Measurements from ENCODE around the gene DXO.
A peak's percentile ranks its signal among the peaks of the same experiment; 100 is the strongest.
"Not testable (repeated sequence)": the region's sequence is repeated elsewhere in the genome, so short reads cannot be mapped to it uniquely, and the experiment has no call there.

DXO gene

DNA sequence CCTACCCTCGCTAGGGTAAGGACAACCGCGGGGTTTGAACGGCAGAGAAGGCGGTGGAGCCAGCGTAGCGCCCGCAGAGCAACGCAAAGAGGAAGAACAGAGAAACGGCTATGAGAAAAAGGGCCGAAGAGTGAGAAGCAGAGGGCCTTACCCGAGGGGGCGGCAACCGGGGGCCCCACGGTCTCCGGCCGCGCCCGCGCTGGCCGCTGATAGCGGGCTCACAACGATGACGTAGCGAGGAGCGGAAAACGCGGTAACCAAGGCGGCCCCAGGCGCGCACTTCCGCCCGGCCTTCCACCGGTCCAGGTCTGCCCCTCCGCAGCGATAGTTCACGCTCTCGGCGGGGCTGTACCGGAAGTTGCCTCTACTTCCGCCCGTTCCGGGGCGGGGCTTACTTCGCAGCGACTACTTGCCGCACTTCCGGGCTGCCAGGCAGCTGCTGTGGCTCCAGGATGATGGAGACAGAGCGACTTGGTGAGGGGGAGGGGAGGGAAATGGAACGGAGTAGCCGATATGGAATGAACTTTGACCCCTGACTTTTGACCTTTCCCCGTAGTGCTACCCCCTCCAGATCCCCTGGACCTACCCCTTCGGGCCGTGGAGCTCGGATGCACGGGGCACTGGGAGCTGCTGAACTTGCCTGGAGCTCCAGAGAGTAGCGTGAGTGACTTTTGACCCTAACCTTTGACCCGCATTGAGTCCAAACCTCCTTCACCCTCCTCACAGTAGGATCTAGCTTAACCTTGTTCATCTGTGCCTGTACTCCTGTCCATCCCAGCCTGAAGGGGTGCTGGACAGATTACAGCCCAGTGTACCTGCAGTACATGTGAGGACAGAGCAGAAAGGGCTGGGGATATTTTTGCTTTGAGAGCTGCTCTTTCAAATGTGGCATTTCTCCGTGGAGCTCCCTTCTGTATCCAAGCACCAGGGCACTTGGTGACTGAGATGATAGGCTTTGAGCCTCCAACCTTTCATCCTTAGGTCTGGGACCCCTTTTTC is 12.9 kb downstream of the DXO start, which contains the start of the genes NELFE and SKIC2:
TSS of gene NELFE (minus strand) at position 231 of the 999 bp plus-strand sequence. CDS start 525 bp downstream, outside the sequence.
TSS of gene SKIC2 (plus strand) at position 435 of the 999 bp plus-strand sequence. CDS start at position 453, 18 bp downstream.
- peak; percentile 91 for DNase-seq

DNA sequence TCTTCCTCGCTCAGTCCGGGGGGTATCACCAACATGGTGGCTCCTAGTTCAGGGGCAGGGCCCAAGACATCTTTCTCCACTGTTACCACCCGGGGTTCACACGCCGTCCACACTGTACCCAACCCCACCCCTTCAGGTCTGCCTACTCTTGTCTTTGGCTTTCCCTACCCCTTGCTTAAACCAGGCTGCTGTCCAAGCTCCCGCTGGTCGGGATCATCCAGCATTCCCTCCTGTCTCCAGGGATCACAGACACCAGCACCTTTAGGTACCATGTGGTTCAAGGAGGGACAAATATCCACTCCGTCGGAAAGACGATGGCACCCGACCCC is 13.6 kb downstream of the DXO start:
- DNase-seq: no peak

DNA sequence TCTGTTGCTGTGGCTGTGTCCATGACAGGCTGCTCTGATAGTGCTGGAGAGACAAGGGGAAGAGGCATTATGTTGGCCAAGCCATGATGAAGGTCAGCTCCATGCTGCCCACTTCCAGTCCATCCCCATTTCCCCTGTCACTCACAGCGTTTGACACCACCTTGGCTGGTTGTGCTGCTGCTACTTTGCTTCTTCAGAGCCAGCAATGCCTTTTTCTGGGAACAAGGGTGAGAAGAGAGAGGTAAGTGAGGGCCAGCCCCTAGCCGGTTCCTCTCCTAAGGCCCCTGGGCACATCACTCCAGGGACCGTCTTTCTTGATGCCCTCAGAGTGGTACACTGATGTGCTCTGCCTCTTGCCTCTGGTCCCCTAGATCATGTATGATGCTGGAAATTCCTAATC is 15.1 kb downstream of the DXO start:
- DNase-seq: no peak

DNA sequence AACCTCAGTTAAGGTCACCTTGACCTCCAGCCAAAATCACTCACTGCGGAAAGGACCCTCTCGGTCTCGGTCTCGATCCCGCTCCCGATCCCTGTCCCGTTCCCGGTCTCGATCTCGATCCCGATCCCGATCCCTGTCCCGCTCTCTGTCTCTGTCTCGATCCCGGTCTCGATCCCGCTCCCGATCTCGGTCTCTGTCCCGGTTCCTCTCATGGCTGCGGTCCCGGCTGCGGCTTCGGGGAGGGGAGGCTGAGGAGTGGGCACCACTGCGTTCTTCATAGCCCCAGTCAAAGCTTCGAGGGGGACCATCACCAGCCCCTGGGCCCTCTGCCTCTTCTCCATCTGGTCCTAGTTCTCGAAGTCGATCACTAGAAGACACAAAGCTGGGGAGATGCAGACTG is 17.4 kb downstream of the DXO start:
- DNase-seq: no peak

DNA sequence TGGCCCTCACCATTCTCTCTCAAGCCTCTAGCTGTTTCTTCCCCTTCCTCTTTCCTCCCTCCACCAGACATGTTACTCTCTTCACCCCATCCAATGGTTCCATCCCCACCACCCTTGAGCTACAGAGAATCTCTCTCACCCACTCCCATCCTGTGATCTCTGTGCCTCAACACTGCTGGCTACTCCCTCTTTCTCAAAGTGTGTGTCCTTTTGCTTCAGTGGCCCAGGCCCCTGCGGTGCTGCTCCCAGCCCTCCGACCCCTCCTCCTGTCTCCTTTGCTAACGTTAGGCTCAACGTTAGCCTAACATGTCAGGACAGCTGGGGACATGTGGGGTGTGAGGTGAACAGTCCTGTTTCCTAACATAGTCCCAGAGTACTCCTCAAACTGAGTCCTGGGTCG is 19.0 kb downstream of the DXO start:
- DNase-seq: no peak

DNA sequence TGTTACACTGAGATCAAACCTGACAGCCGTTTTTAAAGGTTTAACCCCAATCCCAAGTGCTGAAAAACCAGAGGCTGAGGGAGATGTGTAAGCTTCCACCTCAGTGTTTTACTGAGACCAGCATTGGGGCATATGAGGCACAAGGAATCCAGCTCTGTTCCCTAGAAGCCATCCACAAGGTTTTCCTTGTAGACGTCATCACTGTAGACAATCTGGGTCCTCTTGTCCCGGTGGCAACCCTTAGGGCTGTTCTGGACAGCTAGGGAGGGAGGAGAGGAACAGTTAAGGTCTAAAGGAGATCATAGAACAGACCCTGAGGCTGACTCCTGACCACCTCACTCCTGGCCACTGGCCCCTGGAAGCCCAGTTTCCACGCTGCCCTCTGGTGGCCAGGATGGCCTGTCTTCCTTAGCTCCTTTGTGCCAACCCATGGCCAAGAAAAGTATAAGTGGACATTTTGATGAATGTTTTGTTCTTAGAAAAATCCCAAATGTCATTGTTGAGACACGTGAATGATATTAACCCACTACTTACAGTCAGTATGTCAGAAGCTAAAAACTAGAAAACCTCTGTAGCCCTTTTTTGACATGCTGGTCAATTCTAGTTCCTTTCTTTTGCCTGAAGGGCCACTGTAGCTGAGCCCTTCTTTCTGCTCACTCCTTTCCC is 19.7 kb downstream of the DXO start:
- peak; percentile 33 for DNase-seq

DNA sequence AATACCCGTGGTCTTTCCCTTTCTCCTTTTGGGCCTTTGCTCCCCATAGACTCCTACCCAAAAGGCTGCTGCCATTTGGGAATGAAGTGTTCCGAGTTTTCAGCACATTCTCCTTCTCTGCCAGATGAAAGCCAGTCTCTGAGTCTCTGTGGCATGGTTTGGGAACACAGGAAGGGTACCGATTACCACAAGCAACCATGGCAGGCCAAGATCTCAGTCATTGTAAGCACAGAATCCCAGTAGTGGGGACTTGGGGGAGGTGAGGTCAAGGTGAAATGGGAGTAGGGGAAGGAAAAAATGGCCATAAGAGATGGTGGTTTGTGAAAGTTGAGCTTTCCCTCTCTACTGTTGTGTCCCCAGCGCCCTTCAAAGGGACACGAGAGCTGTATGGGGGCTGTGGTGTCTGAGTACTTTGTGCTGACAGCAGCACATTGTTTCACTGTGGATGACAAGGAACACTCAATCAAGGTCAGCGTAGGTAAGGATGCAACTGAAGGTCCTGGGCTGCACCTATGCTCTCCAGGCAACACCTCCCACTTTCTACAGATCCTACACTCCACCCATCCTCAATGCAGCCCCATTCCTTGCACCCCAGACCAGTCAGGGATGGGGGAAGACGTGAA is 21.9 kb downstream of the DXO start:
- no peak for DNase-seq

DNA sequence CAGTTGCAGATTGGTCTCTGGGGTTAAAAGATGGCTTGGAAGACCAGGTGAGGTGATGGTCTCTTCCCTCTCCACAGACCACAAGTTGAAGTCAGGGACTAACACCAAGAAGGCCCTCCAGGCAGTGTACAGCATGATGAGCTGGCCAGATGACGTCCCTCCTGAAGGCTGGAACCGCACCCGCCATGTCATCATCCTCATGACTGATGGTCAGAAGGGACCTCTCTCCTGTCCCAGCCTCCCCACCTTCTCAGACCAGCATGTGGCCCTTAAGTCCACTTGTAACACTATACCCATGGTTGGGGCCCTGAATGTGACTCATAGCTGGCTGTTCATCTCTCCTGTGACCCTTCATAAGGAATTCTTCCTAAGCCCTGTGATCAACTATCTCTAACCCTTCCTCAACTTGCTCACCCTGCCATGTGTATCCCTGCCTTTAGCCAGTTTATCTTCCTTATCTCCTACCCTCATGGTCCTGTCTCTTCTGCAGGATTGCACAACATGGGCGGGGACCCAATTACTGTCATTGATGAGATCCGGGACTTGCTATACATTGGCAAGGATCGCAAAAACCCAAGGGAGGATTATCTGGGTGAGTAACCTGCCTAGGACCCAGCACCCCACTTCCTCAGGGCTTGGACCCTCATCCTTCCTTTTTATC is 23.1 kb downstream of the DXO start:
- no peak for DNase-seq

DNA sequence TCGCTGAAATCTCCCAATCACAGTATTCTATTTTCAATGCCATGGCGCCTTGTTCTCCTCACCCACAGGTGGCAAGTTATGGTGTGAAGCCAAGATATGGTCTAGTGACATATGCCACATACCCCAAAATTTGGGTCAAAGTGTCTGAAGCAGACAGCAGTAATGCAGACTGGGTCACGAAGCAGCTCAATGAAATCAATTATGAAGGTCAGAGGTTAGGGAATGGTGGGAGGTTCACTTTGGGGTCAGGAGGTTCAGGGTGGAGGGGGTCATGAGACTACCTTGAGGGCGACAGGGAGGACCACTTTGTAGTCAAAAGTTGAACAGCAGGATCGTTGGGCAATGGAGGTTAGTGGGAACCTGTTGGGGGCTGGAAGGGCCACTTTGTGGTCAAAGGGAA is 23.6 kb downstream of the DXO start:
- DNase-seq: no peak

DNA sequence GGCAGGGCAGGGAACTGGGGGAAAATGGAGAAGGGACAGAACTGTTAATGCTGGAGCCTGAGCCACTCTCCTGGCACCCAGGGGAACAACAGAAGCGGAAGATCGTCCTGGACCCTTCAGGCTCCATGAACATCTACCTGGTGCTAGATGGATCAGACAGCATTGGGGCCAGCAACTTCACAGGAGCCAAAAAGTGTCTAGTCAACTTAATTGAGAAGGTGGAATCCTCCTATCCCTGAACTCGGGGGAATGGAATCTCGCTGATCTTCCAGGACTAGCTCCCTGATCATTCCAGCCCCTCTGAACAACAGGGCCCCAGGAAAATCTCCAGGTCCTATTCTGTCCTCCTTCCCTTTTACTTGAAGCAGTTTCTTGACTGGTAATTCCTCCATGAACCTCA is 24.1 kb downstream of the DXO start:
- no peak for DNase-seq

DNA sequence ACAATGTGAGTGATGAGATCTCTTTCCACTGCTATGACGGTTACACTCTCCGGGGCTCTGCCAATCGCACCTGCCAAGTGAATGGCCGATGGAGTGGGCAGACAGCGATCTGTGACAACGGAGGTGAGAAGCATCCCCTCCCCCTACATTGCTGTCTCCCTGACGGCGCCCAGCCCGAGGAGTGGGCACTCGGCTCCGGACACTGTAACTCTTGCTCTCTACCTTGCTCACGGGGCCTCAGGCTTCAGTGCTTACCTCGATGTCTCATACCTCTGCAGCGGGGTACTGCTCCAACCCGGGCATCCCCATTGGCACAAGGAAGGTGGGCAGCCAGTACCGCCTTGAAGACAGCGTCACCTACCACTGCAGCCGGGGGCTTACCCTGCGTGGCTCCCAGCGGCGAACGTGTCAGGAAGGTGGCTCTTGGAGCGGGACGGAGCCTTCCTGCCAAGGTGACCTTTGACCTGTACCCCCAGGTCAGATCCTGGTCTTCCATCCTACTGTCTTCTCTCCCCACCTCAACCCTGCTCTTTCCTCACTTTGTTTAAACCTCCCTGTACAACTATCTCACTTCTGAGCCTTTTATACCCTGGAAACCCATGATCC is 24.8 kb downstream of the DXO start:
- DNase-seq: no peak

DNA sequence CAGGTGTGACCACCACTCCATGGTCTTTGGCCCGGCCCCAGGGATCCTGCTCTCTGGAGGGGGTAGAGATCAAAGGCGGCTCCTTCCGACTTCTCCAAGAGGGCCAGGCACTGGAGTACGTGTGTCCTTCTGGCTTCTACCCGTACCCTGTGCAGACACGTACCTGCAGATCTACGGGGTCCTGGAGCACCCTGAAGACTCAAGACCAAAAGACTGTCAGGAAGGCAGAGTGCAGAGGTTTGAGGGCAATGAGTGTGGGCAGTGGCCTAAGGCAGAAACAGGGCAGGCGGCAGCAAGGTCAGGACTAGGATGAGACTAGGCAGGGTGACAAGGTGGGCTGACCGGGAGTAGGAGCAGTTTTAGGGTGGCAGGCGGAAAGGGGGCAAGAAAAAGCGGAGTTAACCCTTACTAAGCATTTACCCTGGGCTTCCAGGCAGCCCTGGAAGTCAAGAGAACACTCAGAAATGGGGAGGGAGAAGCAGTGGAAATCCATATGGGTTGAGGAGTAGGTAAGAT is 25.5 kb downstream of the DXO start:
- no peak for DNase-seq

DNA sequence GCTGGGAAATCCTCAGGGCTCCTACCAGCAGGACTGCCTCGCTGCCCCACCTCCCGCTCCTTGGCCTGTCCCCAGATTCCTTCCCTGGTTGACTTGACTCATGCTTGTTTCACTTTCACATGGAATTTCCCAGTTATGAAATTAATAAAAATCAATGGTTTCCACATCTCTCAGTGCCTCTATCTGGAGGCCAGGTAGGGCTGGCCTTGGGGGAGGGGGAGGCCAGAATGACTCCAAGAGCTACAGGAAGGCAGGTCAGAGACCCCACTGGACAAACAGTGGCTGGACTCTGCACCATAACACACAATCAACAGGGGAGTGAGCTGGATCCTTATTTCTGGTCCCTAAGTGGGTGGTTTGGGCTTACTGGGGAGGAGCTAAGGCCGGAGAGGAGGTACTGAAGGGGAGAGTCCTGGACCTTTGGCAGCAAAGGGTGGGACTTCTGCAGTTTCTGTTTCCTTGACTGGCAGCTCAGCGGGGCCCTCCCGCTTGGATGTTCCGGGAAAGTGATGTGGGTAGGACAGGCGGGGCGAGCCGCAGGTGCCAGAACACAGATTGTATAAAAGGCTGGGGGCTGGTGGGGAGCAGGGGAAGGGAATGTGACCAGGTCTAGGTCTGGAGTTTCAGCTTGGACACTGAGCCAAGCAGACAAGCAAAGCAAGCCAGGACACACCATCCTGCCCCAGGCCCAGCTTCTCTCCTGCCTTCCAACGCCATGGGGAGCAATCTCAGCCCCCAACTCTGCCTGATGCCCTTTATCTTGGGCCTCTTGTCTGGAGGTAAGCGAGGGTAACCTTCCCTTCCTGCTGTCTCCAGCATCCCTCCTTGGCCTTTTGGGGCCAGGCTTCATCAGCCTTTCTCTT is 26.2 kb downstream of the DXO start, which contains the start of gene CFB:
TSS of gene CFB (plus strand) at position 589 of the 863 bp plus-strand sequence. CDS start at position 716, 127 bp downstream.
- no peak for DNase-seq

DNA sequence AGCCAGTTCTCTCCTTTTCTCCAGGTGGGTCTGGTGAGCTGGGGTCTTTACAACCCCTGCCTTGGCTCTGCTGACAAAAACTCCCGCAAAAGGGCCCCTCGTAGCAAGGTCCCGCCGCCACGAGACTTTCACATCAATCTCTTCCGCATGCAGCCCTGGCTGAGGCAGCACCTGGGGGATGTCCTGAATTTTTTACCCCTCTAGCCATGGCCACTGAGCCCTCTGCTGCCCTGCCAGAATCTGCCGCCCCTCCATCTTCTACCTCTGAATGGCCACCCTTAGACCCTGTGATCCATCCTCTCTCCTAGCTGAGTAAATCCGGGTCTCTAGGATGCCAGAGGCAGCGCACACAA is 26.8 kb downstream of the DXO start:
- no peak for DNase-seq

DNA sequence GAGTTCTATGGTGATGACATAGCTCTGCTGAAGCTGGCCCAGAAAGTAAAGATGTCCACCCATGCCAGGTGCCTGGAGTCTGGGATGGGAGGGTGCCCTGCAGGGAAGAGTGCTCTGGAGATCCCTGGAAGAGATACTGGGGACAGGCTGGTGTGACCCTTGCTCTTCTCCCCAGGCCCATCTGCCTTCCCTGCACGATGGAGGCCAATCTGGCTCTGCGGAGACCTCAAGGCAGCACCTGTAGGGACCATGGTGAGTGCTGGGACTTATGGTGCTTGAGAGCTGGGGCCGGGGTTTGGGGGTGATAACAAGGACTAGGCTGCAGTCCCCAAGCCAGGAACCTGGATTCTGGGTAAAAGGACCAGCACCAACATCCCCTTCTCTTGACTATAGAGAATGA is 28.2 kb downstream of the DXO start:
- DNase-seq: no peak

DNA sequence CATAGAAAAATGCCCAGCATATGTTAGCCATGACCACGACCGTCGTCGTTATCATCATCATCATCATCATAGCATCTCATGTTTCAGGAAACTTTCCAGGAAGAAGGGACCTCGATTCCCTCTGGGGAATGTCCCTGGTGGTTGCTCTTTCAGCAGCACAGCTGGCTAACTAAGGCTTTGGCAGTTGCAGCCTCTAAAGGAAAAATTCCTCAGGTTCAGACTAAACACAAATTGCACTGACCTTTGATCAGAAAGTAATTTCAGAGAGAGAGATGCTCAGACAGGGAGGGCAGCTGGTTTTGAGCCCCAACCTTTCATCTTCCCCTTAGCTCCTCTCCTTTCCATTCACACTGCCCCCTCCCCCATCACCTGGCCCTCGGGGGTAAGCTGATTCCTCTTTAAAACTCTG is 31.7 kb downstream of the DXO start:
- no peak for DNase-seq

DNA sequence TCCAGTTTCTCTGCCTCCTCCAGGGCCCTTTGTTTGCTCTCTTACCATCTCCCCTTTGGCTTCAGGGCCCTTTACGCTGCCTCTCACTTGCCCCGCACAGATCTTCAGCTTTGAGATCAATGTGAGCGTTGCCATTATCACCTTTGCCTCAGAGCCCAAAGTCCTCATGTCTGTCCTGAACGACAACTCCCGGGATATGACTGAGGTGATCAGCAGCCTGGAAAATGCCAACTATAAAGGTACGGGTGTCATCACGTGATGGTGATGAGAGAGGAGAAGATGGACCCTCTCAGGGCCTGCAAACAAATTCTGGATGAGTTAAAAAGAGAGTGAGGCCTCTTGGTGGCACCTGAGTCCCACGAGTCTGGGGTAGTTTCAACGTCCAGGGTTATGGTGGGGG is 36.1 kb downstream of the DXO start:
- DNase-seq: no peak

DNA sequence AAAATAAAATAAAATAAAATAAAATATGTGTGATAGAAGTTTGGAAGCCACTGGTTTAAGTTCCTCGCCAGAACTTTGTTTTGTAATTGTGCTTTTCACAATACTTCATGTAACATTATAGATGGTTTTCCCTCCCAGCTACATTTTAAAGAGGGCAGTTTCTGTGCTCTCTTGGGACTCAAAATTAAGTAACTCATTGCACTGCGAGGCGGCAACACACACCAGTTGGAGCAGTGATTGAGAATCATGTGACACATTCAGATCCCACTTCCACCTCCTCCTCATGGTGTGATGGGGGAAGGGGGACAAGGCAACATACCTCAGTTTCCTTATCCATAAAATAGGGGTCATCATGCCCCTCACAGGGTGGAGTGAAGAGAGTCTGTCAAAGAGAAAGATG is 36.9 kb downstream of the DXO start:
- no peak for DNase-seq

DNA sequence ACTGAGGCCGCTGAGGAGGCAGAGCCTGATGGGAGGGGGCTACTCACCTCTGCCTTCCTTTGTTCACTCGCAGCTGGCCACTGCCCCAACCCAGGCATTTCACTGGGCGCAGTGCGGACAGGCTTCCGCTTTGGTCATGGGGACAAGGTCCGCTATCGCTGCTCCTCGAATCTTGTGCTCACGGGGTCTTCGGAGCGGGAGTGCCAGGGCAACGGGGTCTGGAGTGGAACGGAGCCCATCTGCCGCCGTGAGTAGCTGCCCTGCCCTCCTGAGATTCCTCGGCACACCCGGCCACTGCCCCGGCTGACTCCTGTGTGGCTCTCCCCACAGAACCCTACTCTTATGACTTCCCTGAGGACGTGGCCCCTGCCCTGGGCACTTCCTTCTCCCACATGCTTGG is 38.4 kb downstream of the DXO start:
- no peak for DNase-seq

DNA sequence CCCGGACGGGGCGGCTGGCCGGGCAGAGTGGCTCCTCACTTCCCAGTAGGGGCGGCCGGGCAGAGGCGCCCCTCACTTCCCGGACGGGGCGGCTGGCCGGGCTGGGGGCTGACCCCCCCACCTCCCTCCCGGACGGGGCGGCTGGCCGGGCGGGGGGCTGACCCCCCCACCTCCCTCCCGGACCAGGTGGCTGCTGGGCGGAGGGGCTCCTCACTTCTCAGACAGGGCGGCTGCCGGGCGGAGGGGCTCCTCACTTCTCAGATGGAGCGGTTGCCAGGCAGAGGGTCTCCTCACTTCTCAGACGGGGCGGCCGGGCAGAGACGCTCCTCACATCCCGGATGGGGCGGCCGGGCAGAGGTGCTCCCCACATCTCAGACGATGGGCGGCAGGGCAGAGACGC is 39.8 kb downstream of the DXO start:
- DNase-seq: not testable (repeated sequence)

DNA sequence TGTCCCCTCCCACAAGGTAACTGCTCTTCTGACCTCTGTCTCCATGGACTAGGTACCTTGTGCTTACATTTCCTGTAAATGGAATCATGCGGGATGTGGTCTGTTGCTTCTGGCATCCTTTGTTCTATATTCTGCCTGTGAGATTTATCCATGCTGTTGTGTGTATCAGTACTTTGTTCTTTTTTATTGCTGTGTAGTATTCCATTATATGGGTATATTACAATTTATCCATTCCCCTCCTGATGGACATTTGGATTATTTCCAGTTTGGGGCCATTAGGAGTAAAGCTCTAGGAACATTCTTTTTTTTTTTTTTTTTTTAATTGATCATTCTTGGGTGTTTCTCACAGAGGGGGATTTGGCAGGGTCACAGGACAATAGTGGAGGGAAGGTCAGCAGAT is 41.0 kb downstream of the DXO start:
- DNase-seq: no peak
